Fibroblast of the conjunctiva (primary cell): ENCODE measurements around the gene HDAC11.

Experiments
- DNase-seq: peaks from one replicate; pipeline ENCODE4 v3.0.0-alpha.2; 2010; ENCODE audit warnings: low read depth

Gene HDAC11

GRCh38 chr3:13525827-13526625 lies 45.9 kb downstream of the HDAC11 start:
- no peak for DNase-seq

DNA sequence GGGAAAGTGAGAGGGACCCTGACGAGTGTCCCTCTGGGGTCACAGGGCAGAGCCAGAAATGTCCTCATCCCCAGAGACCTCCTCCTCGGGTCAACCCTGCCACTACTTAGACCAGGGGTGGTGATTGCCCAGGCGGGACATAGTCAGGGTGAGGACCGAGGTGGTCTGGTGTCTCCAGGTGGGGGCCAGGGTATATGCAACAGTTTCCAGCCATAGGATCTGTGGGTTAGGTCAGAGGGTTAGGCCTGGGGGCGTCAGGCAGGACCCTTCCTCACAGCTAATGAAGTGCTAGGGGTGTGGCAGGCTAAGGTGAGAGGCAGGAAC lies 46.5 kb downstream of the HDAC11 start:
- DNase-seq, result no peak

GRCh38 chr3:13528217-13528867 lies 48.2 kb downstream of the HDAC11 start:
- no peak for DNase-seq

GRCh38 chr3:13529196-13530112 lies 49.3 kb downstream of the HDAC11 start:
- DNase-seq, result no peak

- no peak for DNase-seq
Observed at GRCh38 chr3:13530241-13531009, 50.3 kb downstream of the HDAC11 start.

GRCh38 chr3:13532085-13532484 lies 52.0 kb downstream of the HDAC11 start:
- no peak for DNase-seq

DNA sequence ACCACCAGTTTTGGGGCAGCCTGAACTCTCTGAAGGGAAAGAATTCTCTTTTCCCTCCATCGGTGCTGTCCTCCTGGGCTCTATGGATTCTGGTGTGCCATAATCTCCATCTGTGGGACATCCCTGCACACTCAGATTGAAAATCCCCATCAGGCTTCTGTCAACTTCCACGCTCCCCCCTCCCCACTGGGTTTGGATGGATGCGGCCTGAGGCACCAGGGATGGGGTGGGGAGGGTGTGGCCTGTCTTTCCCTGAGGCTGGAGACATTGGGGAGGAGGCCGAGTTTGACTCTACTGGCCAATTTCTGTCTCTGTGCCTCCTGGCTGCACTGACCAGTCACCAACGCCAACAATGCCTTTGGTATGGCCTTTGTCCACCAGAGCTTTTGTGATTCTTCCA lies 52.5 kb downstream of the HDAC11 start:
- no peak for DNase-seq

DNA sequence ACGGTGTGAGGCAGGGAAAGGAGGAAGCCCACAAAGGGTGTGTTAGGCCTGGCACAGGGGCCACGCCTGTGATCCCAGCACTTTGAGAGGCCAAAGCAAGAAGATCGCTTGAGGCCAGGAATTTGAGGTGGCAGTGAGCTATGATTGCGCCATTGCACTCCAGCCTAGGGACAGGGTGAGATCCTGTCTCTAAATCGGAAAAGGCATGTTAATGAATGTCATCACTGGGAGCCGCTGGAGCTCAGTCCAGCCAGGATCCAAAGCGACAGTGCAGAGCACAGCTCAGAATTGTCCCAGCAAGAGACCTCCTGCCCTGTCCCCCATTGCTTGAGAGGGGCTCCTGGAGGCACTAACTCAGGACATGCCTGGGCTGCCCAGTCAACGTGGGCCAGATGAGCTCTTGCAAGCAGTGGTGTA lies 53.8 kb downstream of the HDAC11 start:
- no peak for DNase-seq

GRCh38 chr3:13535526-13535875 lies 55.4 kb downstream of the HDAC11 start:
- no peak for DNase-seq

- no peak for DNase-seq
Observed at GRCh38 chr3:13535905-13536304, 55.8 kb downstream of the HDAC11 start.

DNA sequence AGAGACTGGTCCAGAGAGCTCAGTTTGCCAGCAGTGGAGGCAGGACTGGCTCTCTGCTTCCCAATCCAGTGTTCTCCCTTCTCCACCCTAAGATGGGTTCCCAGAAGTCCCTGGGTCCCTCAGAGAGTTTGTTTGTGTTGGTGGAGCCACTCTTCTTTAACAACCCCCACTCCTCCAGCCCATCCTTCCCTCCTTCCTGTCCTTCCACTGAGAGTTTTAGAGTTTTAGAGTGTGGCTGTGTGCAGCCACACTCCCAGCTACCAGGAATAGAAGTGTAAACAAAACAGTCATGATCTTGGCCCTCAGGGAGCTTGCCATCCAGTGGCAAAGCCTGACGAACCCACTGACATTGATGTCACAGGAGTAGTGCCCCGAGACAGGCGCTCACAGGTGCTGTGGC lies 56.3 kb downstream of the HDAC11 start:
- DNase-seq, result no peak

- DNase-seq, result no peak
Observed at GRCh38 chr3:13536832-13537231, 56.7 kb downstream of the HDAC11 start.

GRCh38 chr3:13537244-13537908 lies 57.3 kb downstream of the HDAC11 start:
- no peak for DNase-seq

- peak; percentile 87 for DNase-seq
Observed at GRCh38 chr3:13537909-13538296, 57.8 kb downstream of the HDAC11 start.

DNA sequence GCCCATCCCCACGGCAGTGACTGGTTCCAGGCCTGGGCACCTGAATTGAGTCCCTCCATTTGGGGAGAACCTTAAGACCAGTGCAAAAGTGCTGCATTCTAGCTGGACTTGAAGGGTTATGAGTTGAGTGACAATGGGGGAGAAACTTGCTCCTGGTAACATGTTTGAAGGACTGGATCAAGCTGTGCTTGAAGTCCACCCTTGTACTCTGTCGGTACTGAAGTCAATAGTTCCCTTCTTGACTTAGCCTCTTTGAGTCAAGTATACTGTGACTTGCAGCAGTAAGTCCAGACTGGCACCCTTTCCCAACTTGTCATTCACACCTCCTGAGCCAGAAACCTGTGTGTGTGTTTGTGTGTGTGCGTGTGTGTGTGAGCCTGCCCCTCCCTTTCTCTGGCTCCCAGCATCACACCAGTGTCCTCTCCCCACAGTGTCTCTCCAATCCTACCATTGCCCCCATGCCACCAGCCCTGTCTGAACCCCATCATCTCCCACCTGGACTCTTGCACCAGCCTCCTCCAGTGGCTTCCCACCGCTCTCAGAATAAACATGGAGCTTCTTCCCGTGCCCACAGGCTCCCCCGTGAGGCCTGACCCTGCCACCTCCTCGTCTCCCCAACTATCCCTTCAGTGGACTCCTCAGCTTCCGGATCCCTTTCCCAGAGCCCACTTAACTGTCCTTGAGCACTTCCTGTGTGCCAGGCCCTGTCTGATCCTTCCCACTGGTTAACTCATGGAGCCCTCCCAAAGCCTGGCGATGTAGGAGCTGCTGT lies 58.6 kb downstream of the HDAC11 start:
- no peak for DNase-seq

DNA sequence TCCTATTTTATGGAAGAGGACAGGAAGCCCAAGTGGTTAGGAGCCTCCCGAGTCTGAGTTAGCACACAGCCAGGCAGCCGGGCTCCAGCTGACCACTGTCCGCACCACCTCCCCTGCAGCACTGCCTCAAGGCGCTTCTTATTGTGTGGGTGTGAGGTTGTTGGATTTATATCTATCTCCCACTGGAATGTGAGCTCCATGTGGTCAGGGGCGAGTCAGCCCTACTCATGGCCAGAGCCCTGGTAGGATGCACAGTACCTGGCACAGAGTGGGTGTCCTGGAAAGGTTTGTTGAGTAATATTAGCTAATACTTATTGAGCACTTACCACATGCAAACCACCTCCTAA lies 59.2 kb downstream of the HDAC11 start:
- no peak for DNase-seq

- DNase-seq, result no peak
Observed at GRCh38 chr3:13539671-13540070, 59.6 kb downstream of the HDAC11 start.

DNA sequence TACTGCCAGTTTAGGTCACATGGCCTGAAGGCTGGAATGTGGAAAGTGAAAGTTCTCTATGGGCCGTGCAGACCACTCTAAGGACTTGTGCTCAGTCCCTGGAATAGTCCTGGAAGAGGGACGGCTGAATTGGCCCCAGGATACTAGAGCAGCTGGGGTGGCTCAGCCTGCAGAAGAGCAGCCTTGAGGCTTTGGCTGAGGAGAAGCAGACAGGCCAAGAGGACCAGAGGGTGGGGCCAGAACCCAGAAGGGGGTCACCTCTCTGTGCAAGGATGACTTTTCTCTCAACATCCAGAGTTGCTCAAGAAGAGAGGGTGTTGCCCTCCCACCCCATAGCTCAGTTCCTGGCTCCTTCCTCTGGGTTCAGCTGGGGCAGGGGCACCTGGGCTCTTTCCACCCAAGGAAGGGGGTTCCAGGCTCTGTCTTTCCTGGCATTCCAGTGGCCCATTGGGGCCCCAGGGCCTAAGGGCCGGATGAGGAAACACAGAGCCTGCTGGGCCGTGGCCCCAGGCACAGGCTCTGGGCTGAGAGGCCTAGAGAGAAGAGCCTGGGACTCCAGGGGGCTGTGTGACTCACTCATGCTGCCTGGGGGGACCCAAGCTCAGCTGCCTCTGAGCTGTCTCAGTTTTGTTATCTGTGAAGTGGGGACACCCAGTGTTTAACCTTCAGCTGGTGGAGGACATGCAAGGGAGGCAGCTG lies 60.3 kb downstream of the HDAC11 start:
- no peak for DNase-seq

- DNase-seq, result no peak
Observed at GRCh38 chr3:13541691-13542090, 61.6 kb downstream of the HDAC11 start.

- no peak for DNase-seq
Observed at GRCh38 chr3:13542142-13542541, 62.0 kb downstream of the HDAC11 start.
